H1 (cell line): Measurements from ENCODE around the gene IL37. TPM values are rescaled to one million over a fixed set of nuclear protein-coding genes. Genes with fewer than 3 reads are reported as not detected.

Experiments used
- CTCF ChIA-PET: fragments of 300-600 bp; sonication (Branson Sonifier 250); formaldehyde crosslinking; loops from one replicate; lab custom pipeline; 2021; ENCODE audit not compliant: partially characterized antibody; lab: Charles Lee
- POLR2A ChIA-PET: fragments of 300-600 bp; sonication (Branson Sonifier 250); formaldehyde crosslinking; loops from one replicate; lab custom pipeline; 2021; ENCODE audit warnings: inconsistent platforms; ENCODE audit not compliant: partially characterized antibody; lab: Charles Lee
- DNase-seq, 2 experiments: peaks; one replicate each; pipeline versions ENCODE4 v3.0.0 to v3.0.0-alpha.2; 2010 to 2022; ENCODE audit warnings: low spot score in 2 of 2, low read depth in 1 of 2, mixed read lengths in 1 of 2
- FAIRE-seq: peaks from 2 replicates; lab custom pipeline; 2011; peaks lifted over from hg19 to GRCh38; lab: Jason Lieb, UNC
- H2AFZ ChIP-seq: 2 replicates; pipeline ENCODE4 v1.8.1; 2012; ENCODE audit warnings: low read length, inconsistent platforms
- H2AK5ac ChIP-seq: 2 replicates; pipeline ENCODE4 v1.6.1; 2013; ENCODE audit warnings: low read depth, low read length
- H2BK120ac ChIP-seq: replicated peaks from 2 replicates; pipeline ENCODE3; 2013; ENCODE audit warnings: low read depth, low read length, inconsistent platforms
- H2BK12ac ChIP-seq: 2 replicates; pipeline ENCODE4 v1.6.1; 2013; ENCODE audit warnings: low read depth, low read length
- H2BK15ac ChIP-seq: 2 replicates; pipeline ENCODE4 v1.6.1; 2013; ENCODE audit warnings: low read length
- H2BK20ac ChIP-seq: 2 replicates; pipeline ENCODE4 v1.6.1; 2013; ENCODE audit warnings: low read length
- H2BK5ac ChIP-seq: 2 replicates; pipeline ENCODE4 v1.6.1; 2013; ENCODE audit warnings: low read depth, low read length
- H3K14ac ChIP-seq: 2 replicates; pipeline ENCODE4 v1.6.1; 2013; ENCODE audit warnings: inconsistent platforms; ENCODE audit not compliant: insufficient read length
- H3K18ac ChIP-seq: 2 replicates; pipeline ENCODE4 v1.6.1; 2013; ENCODE audit warnings: low read length; ENCODE audit errors: extremely low read depth
- H3K23ac ChIP-seq: 2 replicates; pipeline ENCODE4 v1.6.1; 2013; ENCODE audit warnings: inconsistent platforms; ENCODE audit not compliant: insufficient read length
- H3K23me2 ChIP-seq: 2 replicates; pipeline ENCODE4 v1.6.1; 2013; ENCODE audit warnings: low read depth, low read length
- H3K27ac ChIP-seq: 2 replicates; pipeline ENCODE4 v1.6.1; 2011; ENCODE audit warnings: low read depth, low read length, inconsistent platforms
- H3K27me3 ChIP-seq, 4 experiments: replicated peaks in 1 of 4; 1 replicate in 1 of 4; 2 replicates in 3 of 4; pipeline versions ENCODE4 v1.6.1 to v1.8.1; 2011 to 2013; ENCODE audit warnings: low read length in 3 of 4, mild to moderate bottlenecking in 3 of 4, inconsistent platforms in 2 of 4, mixed read lengths in 2 of 4, moderate library complexity in 1 of 4; ENCODE audit not compliant: control insufficient read depth in 3 of 4, insufficient read depth in 3 of 4; ENCODE audit errors: extremely low read depth in 1 of 4
- H3K36me3 ChIP-seq, 4 experiments: 2 replicates each; pipeline versions ENCODE4 v1.6.1 to v1.8.1; 2011 to 2013; ENCODE audit warnings: mild to moderate bottlenecking in 4 of 4, low read length in 3 of 4, moderate library complexity in 2 of 4, control low read depth in 1 of 4, inconsistent platforms in 1 of 4; ENCODE audit not compliant: insufficient read depth in 4 of 4, control insufficient read depth in 2 of 4
- H3K4ac ChIP-seq: replicated peaks from 2 replicates; pipeline ENCODE3; 2013; ENCODE audit warnings: low read length, low read depth, mixed read lengths, inconsistent platforms; ENCODE audit not compliant: insufficient read length
- H3K4me1 ChIP-seq, 4 experiments: replicated peaks in 1 of 4; 1 replicate in 1 of 4; 2 replicates in 3 of 4; pipeline versions ENCODE4 v1.6.1 to v1.8.1; 2011 to 2013; ENCODE audit warnings: low read length in 3 of 4, inconsistent platforms in 2 of 4, mixed read lengths in 1 of 4; ENCODE audit not compliant: insufficient read depth in 4 of 4, control insufficient read depth in 3 of 4
- H3K4me2 ChIP-seq, 2 experiments: 2 replicates each; pipeline versions ENCODE4 v1.6.1 to v1.8.1; 2011 to 2013; ENCODE audit warnings: low read depth in 2 of 2, low read length in 2 of 2, control low read depth in 1 of 2, inconsistent platforms in 1 of 2, mild to moderate bottlenecking in 1 of 2; ENCODE audit not compliant: insufficient read depth in 1 of 2
- H3K4me3 ChIP-seq, 4 experiments: fragments of 200-600, 300-600 bp in 1 of 4; sonication (generic), shearing (Covaris generic), sonication (Bioruptor Twin) in 1 of 4; 2 replicates each; pipeline versions ENCODE4 v1.5.1 to v1.8.1; 2011 to 2016; ENCODE audit warnings: low read length in 4 of 4, low read depth in 3 of 4, control low read depth in 2 of 4, inconsistent platforms in 2 of 4, mild to moderate bottlenecking in 2 of 4, mixed read lengths in 1 of 4, moderate library complexity in 1 of 4; ENCODE audit not compliant: insufficient read depth in 2 of 4; ENCODE audit errors: extremely low read depth in 1 of 4
- H3K56ac ChIP-seq: replicated peaks from 2 replicates; pipeline ENCODE3; 2013; ENCODE audit warnings: low read depth, mild to moderate bottlenecking, mixed read lengths, low read length, inconsistent platforms; ENCODE audit not compliant: insufficient read length
- H3K79me1 ChIP-seq: 2 replicates; pipeline ENCODE4 v1.6.1; 2013; ENCODE audit warnings: low read depth, low read length, control low read depth
- H3K79me2 ChIP-seq, 2 experiments: 2 replicates each; pipeline versions ENCODE4 v1.6.1 to v1.8.1; 2012 to 2013; ENCODE audit warnings: low read length in 2 of 2, mild to moderate bottlenecking in 2 of 2, inconsistent platforms in 1 of 2; ENCODE audit not compliant: insufficient read depth in 2 of 2, control insufficient read depth in 1 of 2
- H3K9ac ChIP-seq, 4 experiments: replicated peaks in 1 of 4; 1 replicate in 1 of 4; 2 replicates in 3 of 4; pipeline versions ENCODE4 v1.6.1 to v1.8.1; 2011 to 2013; ENCODE audit warnings: low read depth in 3 of 4, low read length in 3 of 4, control low read depth in 2 of 4, mild to moderate bottlenecking in 2 of 4, moderate library complexity in 2 of 4, inconsistent platforms in 1 of 4; ENCODE audit errors: extremely low read depth in 1 of 4
- H3K9me3 ChIP-seq, 2 experiments: 2 replicates each; pipeline versions ENCODE4 v1.6.1 to v1.8.1; 2012 to 2013; ENCODE audit warnings: mild to moderate bottlenecking in 2 of 2, moderate library complexity in 2 of 2, control low read depth in 1 of 2, inconsistent platforms in 1 of 2, low read depth in 1 of 2, low read length in 1 of 2, mixed read lengths in 1 of 2; ENCODE audit not compliant: insufficient read depth in 2 of 2
- H4K20me1 ChIP-seq, 2 experiments: replicated peaks in 1 of 2; 2 replicates each; pipeline versions ENCODE3 to v1.8.1; 2011 to 2013; ENCODE audit warnings: inconsistent platforms in 2 of 2, low read length in 2 of 2, mild to moderate bottlenecking in 1 of 2; ENCODE audit not compliant: insufficient read depth in 2 of 2, control insufficient read depth in 1 of 2
- H4K5ac ChIP-seq: 2 replicates; pipeline ENCODE4 v1.6.1; 2013; ENCODE audit warnings: low read length, low read depth, mixed read lengths, inconsistent platforms; ENCODE audit not compliant: insufficient read length
- H4K8ac ChIP-seq: 2 replicates; pipeline ENCODE4 v1.8.0; 2013; ENCODE audit warnings: mild to moderate bottlenecking, moderate library complexity, low read length, inconsistent platforms; ENCODE audit not compliant: insufficient read depth; ENCODE audit errors: extremely low read depth
- H4K91ac ChIP-seq: replicated peaks from 2 replicates; pipeline ENCODE3; 2013; ENCODE audit warnings: low read length, mixed read lengths, inconsistent platforms; ENCODE audit not compliant: insufficient read length
- BCL11A ChIP-seq, 2 experiments: IDR thresholded peaks; one replicate each; pipeline ENCODE4 v1.6.1; 2011; ENCODE audit warnings: low read depth in 2 of 2, low read length in 2 of 2, mild to moderate bottlenecking in 2 of 2
- CHD1 ChIP-seq: IDR thresholded peaks from 2 replicates; pipeline ENCODE4 v1.6.1; 2012; ENCODE audit warnings: low read depth, low read length, improper control_type of control experiment
- CREB1 ChIP-seq: IDR thresholded peaks from 2 replicates; pipeline ENCODE4 v1.6.1; 2012; ENCODE audit warnings: inconsistent platforms
- EGR1 ChIP-seq: IDR thresholded peaks from 2 replicates; pipeline ENCODE4 v1.6.1; 2011; ENCODE audit warnings: low read depth, low read length, borderline replicate concordance
- MAX ChIP-seq: IDR thresholded peaks from 2 replicates; pipeline ENCODE4 v1.6.1; 2012; ENCODE audit warnings: inconsistent platforms
- POLR2A ChIP-seq, 2 experiments: IDR thresholded peaks; 1 replicate in 1 of 2; 2 replicates in 1 of 2; pipeline ENCODE4 v1.6.1; 2011; ENCODE audit warnings: low read depth in 2 of 2, low read length in 2 of 2, mild to moderate bottlenecking in 2 of 2; ENCODE audit errors: control extremely low read depth in 1 of 2
- RAD21 ChIP-seq, 2 experiments: IDR thresholded peaks in 1 of 2; conservative IDR thresholded peaks in 1 of 2; 2 replicates each; pipeline ENCODE4 v1.6.1; 2011; ENCODE audit warnings: low read depth in 2 of 2, low read length in 2 of 2, improper control_type of control experiment in 1 of 2, inconsistent platforms in 1 of 2, mild to moderate bottlenecking in 1 of 2, moderate library complexity in 1 of 2
- TAF7 ChIP-seq: optimal IDR thresholded peaks from 2 replicates; pipeline ENCODE3; 2011; ENCODE audit warnings: low read depth, mild to moderate bottlenecking, inconsistent platforms, low read length, moderate library complexity, borderline replicate concordance
- TEAD4 ChIP-seq: IDR thresholded peaks from 2 replicates; pipeline ENCODE4 v1.6.1; 2012; ENCODE audit warnings: low read depth, low read length, inconsistent platforms, mixed read lengths
- YY1 ChIP-seq: IDR thresholded peaks from 2 replicates; pipeline ENCODE4 v1.6.1; 2011; ENCODE audit warnings: low read depth, mild to moderate bottlenecking, low read length
- WGBS, 2 experiments: shearing (Covaris generic) in 1 of 2; methylation state at CpG; one replicate each; pipeline versions ENCODE4 v1.1.6 to v1.1.7; 2013 to 2015; ENCODE audit warnings: low lambda C conversion rate in 2 of 2, mixed read lengths in 2 of 2, inconsistent platforms in 1 of 2, low coverage in 1 of 2, missing lambda C conversion rate in 1 of 2; ENCODE audit not compliant: insufficient replicate concordance in 2 of 2, insufficient coverage in 1 of 2, insufficient read length in 1 of 2; ENCODE audit errors: extremely low coverage in 1 of 2, missing lambda C conversion rate in 1 of 2; 5-methylcytosine and 5-hydroxymethylcytosine counted together
- polyA plus RNA-seq, 7 experiments: library from polyadenylated mRNA; depleted of rRNA in 3 of 7; stranded (reverse) in 5 of 7; unstranded in 2 of 7; fragments of >200 nt in 5 of 7; fragments of 200-250 nt in 2 of 7; gene quantifications; 1 replicate in 5 of 7; 2 replicates in 1 of 7; 4 replicates in 1 of 7; pipeline versions ENCODE4 v1.2.1 to v1.2.3, GENCODE V29; 2011 to 2013; ENCODE audit warnings: missing spikeins in 2 of 7, mixed read lengths in 2 of 7
- total RNA-seq: library from RNA; stranded (reverse); fragmentation: NEBNext Ultra II Directional; extraction: Animal tissue kit (Norgen Biotek cat#: 25700); gene quantifications from 2 replicates; pipeline ENCODE4 v1.2.1, GENCODE V29; 2021
- TF ChIP-seq, protein P1 (sequence below): IDR thresholded peaks from 2 replicates; pipeline ENCODE4 v1.6.1; 2011; ENCODE audit warnings: low read depth, mild to moderate bottlenecking, low read length; ENCODE audit not compliant: insufficient read depth

The IL37 gene
- total and polyA plus RNA-seq, 2 of the 8 experiments (the other 6 are each of a cell fraction or from before 2014, with no cell fraction given): 0.18 TPM; not detected in 1

DNA sequence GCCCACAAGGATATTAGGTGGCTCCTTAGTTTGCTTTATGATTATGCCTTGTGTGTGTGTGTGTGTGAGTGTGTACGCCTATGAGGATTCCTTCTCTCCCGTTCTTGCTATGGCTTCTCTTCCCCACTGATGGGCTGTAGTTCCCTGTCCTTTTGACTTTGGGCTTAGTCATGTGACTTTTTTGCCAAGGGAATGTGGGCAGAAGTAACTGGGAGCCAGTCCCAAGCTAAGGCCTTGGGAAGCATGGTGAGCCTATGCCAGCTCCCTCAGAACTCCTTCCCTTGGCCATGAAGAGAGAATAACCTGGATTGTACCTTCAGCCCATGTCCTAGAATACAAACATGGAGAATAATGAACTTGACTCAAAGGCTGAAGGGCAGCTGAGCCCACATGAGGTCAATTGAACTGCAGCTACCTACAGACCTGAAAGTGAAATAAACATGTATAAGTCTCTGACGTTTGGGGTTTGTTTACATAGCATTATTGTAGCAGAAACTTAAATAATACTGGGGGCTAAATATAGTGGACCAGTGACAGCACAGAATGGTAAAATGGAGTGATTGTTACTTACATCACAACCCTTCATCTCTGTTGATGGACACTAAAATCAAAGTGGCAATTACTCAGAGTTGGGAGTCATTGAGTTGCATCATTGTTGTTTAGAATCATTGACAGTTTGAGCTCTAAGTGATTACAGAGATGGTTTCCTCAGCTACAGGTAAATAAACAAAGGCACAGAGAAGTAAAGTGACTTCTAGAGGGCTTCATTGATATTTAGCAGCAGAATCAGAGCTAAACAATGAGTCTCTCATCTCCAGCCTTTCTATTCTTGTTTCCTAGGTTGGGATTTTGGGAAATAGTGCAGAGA, 51.6 kb downstream of the IL37 start:
- Histone ChIP-seq H3K9ac (no peak overlapping the region; a peak in 1 of 7 replicates), H3K36me3 (no peaks in the 10 kb centered on the region), H4K8ac (no peak overlapping the region), H3K4me2 (no peak overlapping the region), H2AK5ac (no peak overlapping the region), H3K4ac (no peak overlapping the region), H2BK12ac (no peak overlapping the region), H4K91ac (no peak overlapping the region), H3K23me2 (no peaks in the 10 kb centered on the region), H3K14ac (no peak overlapping the region), H3K27ac (no peak overlapping the region), H3K4me3 (no peak overlapping the region), H2BK5ac (no peak overlapping the region), H2AFZ (no peak overlapping the region), H3K79me1 (no peaks in the 10 kb centered on the region), H3K79me2 (no peaks in the 10 kb centered on the region), H3K4me1 (no peaks in the 10 kb centered on the region), H4K20me1 (no peaks in the 10 kb centered on the region), H2BK15ac (no peak overlapping the region), H3K23ac (no peak overlapping the region), H3K18ac (no peak overlapping the region), H3K56ac (no peak overlapping the region), H3K9me3 (no peaks in the 10 kb centered on the region), H2BK20ac (no peak overlapping the region), H3K27me3 (no peaks in the 10 kb centered on the region; a peak in 1 of 7 replicates), H4K5ac (no peak overlapping the region), H2BK120ac (no peak overlapping the region)
- ChIA-PET CTCF (interaction anchor here (0.7 to 3.9 kb wide), 6 partner anchors 8 to 58 kb away, joined by 3 to 41 read pairs (median 3); no protein-coding TSS in a partner anchor), POLR2A (no interaction called here)
- FAIRE-seq (no peak), DNase-seq (no peak)
- TF ChIP-seq BCL11A (IDR thresholded peaks at IDR 0.05; ENCODE audit: low read depth in 2 of 2, low read length in 2 of 2) (no peak), POLR2A (IDR thresholded peaks at IDR 0.05; ENCODE audit: control extremely low read depth in 1 of 2, low read depth in 2 of 2, low read length in 2 of 2) (no peak), RAD21 (IDR thresholded peaks at IDR 0.05 in 1 of 2, conservative IDR thresholded peaks at IDR 0.05 in 1 of 2; ENCODE audit: low read depth in 2 of 2, low read length in 2 of 2) (no peak), YY1 (no peak), TEAD4 (no peak), EGR1 (no peak), TAF7 (no peak), MAX (no peak), CHD1 (no peak), CREB1 (no peak)
- TF ChIP-seq, protein P1, sequence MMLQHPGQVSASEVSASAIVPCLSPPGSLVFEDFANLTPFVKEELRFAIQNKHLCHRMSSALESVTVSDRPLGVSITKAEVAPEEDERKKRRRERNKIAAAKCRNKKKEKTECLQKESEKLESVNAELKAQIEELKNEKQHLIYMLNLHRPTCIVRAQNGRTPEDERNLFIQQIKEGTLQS: no peak
- 88% methylated on average over 3 of the region's 3 CpGs; no CpG with 5 or more reads in 1 of the 2 experiments for WGBS, 2 experiments
